ENCODE results near the gene SAMD4B.

DNA sequence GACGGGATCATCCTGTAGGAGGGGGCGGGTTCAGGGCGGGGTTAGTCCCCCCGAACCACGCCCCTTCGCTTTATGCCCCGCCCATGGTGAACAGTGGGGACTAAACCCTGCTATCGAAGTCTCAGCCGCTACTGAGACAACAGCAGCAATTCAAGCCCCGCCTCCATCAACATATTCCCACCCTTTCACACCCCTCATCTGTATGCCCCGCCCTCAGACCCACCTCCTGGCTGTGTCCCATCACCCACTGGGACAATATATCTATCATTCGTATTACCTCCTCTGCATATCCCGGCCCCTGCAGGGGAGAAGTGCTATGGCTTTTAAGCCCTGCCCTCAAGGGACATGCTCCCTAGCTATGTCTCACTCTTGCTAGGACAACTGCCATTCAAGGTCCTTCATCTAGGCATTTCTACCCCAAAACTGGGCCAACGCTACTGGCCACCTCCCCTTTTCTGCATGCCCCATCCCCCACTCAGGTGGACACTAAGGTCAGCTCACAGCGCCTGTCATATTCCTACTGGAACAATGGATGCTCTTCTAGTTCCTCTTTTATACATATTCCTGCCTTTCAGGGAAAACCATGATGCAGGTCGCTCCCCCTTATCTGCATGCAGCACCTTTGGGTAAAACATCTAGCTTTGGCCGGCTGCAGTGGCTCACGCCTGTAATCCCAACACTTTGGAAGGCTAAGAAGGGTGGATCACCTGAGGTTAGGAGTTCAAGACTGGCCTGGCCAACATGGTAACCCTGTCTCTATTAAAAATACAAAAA, 33.5 kb upstream of the SAMD4B start:
- TF ChIP-seq EZH2 (IDR thresholded peaks at IDR 0.05; ENCODE audit: low read length, missing control alignments) = no peak
- TF ChIP-seq, protein P1, sequence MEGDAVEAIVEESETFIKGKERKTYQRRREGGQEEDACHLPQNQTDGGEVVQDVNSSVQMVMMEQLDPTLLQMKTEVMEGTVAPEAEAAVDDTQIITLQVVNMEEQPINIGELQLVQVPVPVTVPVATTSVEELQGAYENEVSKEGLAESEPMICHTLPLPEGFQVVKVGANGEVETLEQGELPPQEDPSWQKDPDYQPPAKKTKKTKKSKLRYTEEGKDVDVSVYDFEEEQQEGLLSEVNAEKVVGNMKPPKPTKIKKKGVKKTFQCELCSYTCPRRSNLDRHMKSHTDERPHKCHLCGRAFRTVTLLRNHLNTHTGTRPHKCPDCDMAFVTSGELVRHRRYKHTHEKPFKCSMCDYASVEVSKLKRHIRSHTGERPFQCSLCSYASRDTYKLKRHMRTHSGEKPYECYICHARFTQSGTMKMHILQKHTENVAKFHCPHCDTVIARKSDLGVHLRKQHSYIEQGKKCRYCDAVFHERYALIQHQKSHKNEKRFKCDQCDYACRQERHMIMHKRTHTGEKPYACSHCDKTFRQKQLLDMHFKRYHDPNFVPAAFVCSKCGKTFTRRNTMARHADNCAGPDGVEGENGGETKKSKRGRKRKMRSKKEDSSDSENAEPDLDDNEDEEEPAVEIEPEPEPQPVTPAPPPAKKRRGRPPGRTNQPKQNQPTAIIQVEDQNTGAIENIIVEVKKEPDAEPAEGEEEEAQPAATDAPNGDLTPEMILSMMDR (conservative IDR thresholded peaks at IDR 0.05 in 1 of 2, IDR thresholded peaks at IDR 0.05 in 1 of 2; ENCODE audit: low read depth in 1 of 2, low read length in 2 of 2) = no peak

All from fibroblast of lung (primary cell).